Measurements from ENCODE around the gene DIP2C.
"Not testable (repeated sequence)": the region's sequence is repeated elsewhere in the genome, so short reads cannot be mapped to it uniquely, and the experiment has no call there.

DIP2C gene

GRCh38 chr10:378930-379704, 310.4 kb downstream of the DIP2C start:
- no peak for DNase-seq

- no peak for DNase-seq
Measured at GRCh38 chr10:378230-378929, 311.1 kb downstream of the DIP2C start.

GRCh38 chr10:377228-377627, 312.2 kb downstream of the DIP2C start:
- no peak for DNase-seq

GRCh38 chr10:375815-376505, 313.5 kb downstream of the DIP2C start:
- no peak for DNase-seq

- DNase-seq, result no peak
Measured at GRCh38 chr10:374354-374753, 315.1 kb downstream of the DIP2C start.

GRCh38 chr10:373526-374309, 315.8 kb downstream of the DIP2C start:
- no peak for DNase-seq

- no peak for DNase-seq
Measured at GRCh38 chr10:373015-373414, 316.5 kb downstream of the DIP2C start.

- no peak for DNase-seq
Measured at GRCh38 chr10:372566-372965, 316.9 kb downstream of the DIP2C start.

GRCh38 chr10:371515-371914, 318.0 kb downstream of the DIP2C start:
- no peak for DNase-seq

- DNase-seq, result no peak
Measured at GRCh38 chr10:370449-370825, 319.0 kb downstream of the DIP2C start.

- no peak for DNase-seq
Measured at GRCh38 chr10:369684-370448, 319.6 kb downstream of the DIP2C start.

GRCh38 chr10:369221-369683, 320.2 kb downstream of the DIP2C start:
- no peak for DNase-seq

- DNase-seq, result no peak
Measured at GRCh38 chr10:368579-369220, 320.8 kb downstream of the DIP2C start.

- DNase-seq, result not testable (repeated sequence)
Measured at GRCh38 chr10:368107-368506, 321.4 kb downstream of the DIP2C start.

GRCh38 chr10:367636-368035, 321.8 kb downstream of the DIP2C start:
- no peak for DNase-seq

GRCh38 chr10:366186-366585, 323.3 kb downstream of the DIP2C start:
- no peak for DNase-seq

- no peak for DNase-seq
Measured at GRCh38 chr10:364267-364775, 325.1 kb downstream of the DIP2C start.

- no peak for DNase-seq
Measured at GRCh38 chr10:363152-363551, 326.3 kb downstream of the DIP2C start.

GRCh38 chr10:361203-362081, 328.0 kb downstream of the DIP2C start:
- no peak for DNase-seq

- DNase-seq, result no peak
Measured at GRCh38 chr10:360653-361052, 328.8 kb downstream of the DIP2C start.
